GM18502 (cell line): Measurements from ENCODE around the gene HAAO.

ENCODE experiments used
- ATAC-seq: cut with Tn5 transposase; IDR thresholded peaks from one replicate; pipeline ENCODE4 v1.9.1; 2021; ENCODE audit warnings: mild to moderate bottlenecking; ENCODE audit not compliant: unreplicated experiment, poor library complexity

Gene HAAO

GRCh38 chr2:42770288-42771131 lies 21.9 kb downstream of the HAAO start:
- ATAC-seq, result peak; percentile 56

GRCh38 chr2:42769583-42770287 lies 22.6 kb downstream of the HAAO start:
- no peak for ATAC-seq

GRCh38 chr2:42768706-42769256 lies 23.6 kb downstream of the HAAO start:
- ATAC-seq, result no peak

- no peak for ATAC-seq
Observed at GRCh38 chr2:42767899-42768705, 24.3 kb downstream of the HAAO start.

- no peak for ATAC-seq
Observed at GRCh38 chr2:42767080-42767898, 25.1 kb downstream of the HAAO start.

GRCh38 chr2:42765686-42766085 lies 26.7 kb downstream of the HAAO start:
- no peak for ATAC-seq

GRCh38 chr2:42764901-42765300 lies 27.5 kb downstream of the HAAO start:
- ATAC-seq, result no peak

- ATAC-seq, result no peak
Observed at GRCh38 chr2:42764096-42764495, 28.3 kb downstream of the HAAO start, which contains the start of gene OXER1. TSS of gene OXER1 (minus strand) at chr2:42764135. CDS start at chr2:42764062, 73 bp downstream.

- no peak for ATAC-seq
Observed at GRCh38 chr2:42762823-42763804, 29.3 kb downstream of the HAAO start.

GRCh38 chr2:42762155-42762554 lies 30.2 kb downstream of the HAAO start:
- no peak for ATAC-seq

GRCh38 chr2:42761554-42761953 lies 30.8 kb downstream of the HAAO start:
- no peak for ATAC-seq

- ATAC-seq, result no peak
Observed at GRCh38 chr2:42758751-42759150, 33.6 kb downstream of the HAAO start.

- no peak for ATAC-seq
Observed at GRCh38 chr2:42757981-42758740, 34.2 kb downstream of the HAAO start.

GRCh38 chr2:42756966-42757513 lies 35.3 kb downstream of the HAAO start:
- no peak for ATAC-seq

GRCh38 chr2:42756150-42756775 lies 36.1 kb downstream of the HAAO start:
- ATAC-seq, result no peak

- no peak for ATAC-seq
Observed at GRCh38 chr2:42755191-42755880, 37.0 kb downstream of the HAAO start.
